Ovary (tissue), 9 donors: ENCODE measurements around the gene PRRT3. TPM values are rescaled to one million over a fixed set of nuclear protein-coding genes. Genes with fewer than 3 reads are reported as not detected.

Experiments used
- DNase-seq, 5 donors: peaks; one replicate each; pipeline ENCODE4 v3.0.0-alpha.2; 2019 to 2020
- H3K27ac ChIP-seq, 2 donors: fragments of 200-600 bp; one replicate each; pipeline versions ENCODE4 v1.5.1 to v1.8.0; 2019 to 2022
- H3K27me3 ChIP-seq: fragments of 200-600 bp; one replicate; pipeline ENCODE4 v1.8.0; 2022
- H3K36me3 ChIP-seq: fragments of 200-600 bp; sonication (generic); one replicate; pipeline ENCODE4 v1.5.1; 2019
- H3K4me1 ChIP-seq: one replicate; pipeline ENCODE4 v1.8.1; 2013; ENCODE audit warnings: mild to moderate bottlenecking, moderate library complexity; ENCODE audit not compliant: insufficient read depth
- H3K4me3 ChIP-seq: fragments of 200-600 bp; sonication (generic); one replicate; pipeline ENCODE4 v1.5.1; 2017
- H3K9me3 ChIP-seq, 2 donors: fragments of 200-600 bp in 1 of 2; sonication (generic) in 1 of 2; one replicate each; pipeline versions ENCODE4 v1.5.1 to v1.8.1; 2013 to 2019; ENCODE audit warnings: mild to moderate bottlenecking in 1 of 2, moderate library complexity in 1 of 2
- CTCF ChIP-seq, 3 donors: fragments of 450-650 bp in 2 of 3; fragments of 200-600 bp in 1 of 3; IDR thresholded peaks; one replicate each; pipeline versions ENCODE4 v1.5.1 to v1.8.0; 2016 to 2022; ENCODE audit warnings: antibody characterized with exemption in 3 of 3, mild to moderate bottlenecking in 1 of 3
- EP300 ChIP-seq: sonication (generic); formaldehyde crosslinking; IDR thresholded peaks from one replicate; pipeline ENCODE4 v1.6.1; 2017; ENCODE audit warnings: antibody characterized with exemption
- POLR2A ChIP-seq: fragments of 450-650 bp; IDR thresholded peaks from one replicate; pipeline ENCODE4 v1.6.1; 2017; ENCODE audit warnings: antibody characterized with exemption, mild to moderate bottlenecking, moderate library complexity
- WGBS, 3 donors: extraction: QIAGEN DNeasy Blood & Tissue Kit in 1 of 3; methylation state at CpG; one replicate each; pipeline versions ENCODE4 v1.1.5 to v1.1.7; 2013 to 2017; 5-methylcytosine and 5-hydroxymethylcytosine counted together
- intact Hi-C, 4 donors: fragments of 100-400 bp; cut with DNase I; formaldehyde crosslinking; loops; one replicate each; pipeline versions ENCODE4 v1.11.0 to v1.15.1; 2022 to 2023
- polyA plus RNA-seq, 2 donors: library from polyadenylated mRNA; stranded (reverse); fragments of 200-250 nt in 1 of 2; fragments of 350-450 nt in 1 of 2; fragmentation: Illumina TruSeq in 1 of 2; extraction: RNeasy Lipid Tissue Mini Kit (QIAGEN cat#74804) in 1 of 2; gene quantifications; one replicate each; pipeline ENCODE4 v1.2.3, GENCODE V29; 2013 to 2014
- total RNA-seq, 7 donors: library from RNA; depleted of rRNA in 2 of 7; stranded (reverse); fragments of >200 nt in 2 of 7; fragmentation: NEBNext Ultra II Directional in 3 of 7; extraction: Animal tissue kit (Norgen Biotek cat#: 25700) in 3 of 7; gene quantifications; one replicate each; pipeline versions ENCODE4 v1.1.0 to v1.2.4, GENCODE V29; 2016 to 2023
- donor health status: DM: no; HTN: no; CAD: no; lungs with moderate emphysema.
- donor health status: DM: no; HTN: no; CAD: no.
- donor health status: Bipolar disorder and iron deficiency.
- donor health status: DM: yes; HTN: yes; CAD: no.
- donor health status: DM: no; HTN: no; CAD: no.
- donor health status: DM: yes; HTN: yes; CAD: no.

The PRRT3 gene
- total and polyA plus RNA-seq, 9 donors: 1.0 to 6.0 (median 1.9) TPM

GRCh38 chr3:9906480-9906879 is 45.7 kb downstream of the PRRT3 start:
- intact Hi-C loops: no loop called here
- Histone ChIP-seq H3K27ac (no peak overlapping the region), H3K36me3 (no peaks in the 10 kb centered on the region), H3K4me3 (no peak overlapping the region), H3K27me3 (no peaks in the 10 kb centered on the region), H3K4me1 (no peaks in the 10 kb centered on the region), H3K9me3 (no peaks in the 10 kb centered on the region)
- DNase-seq: no peak
- no peak for TF ChIP-seq POLR2A
- TF ChIP-seq CTCF (IDR thresholded peaks at IDR 0.05): no peak
- TF ChIP-seq EP300: no peak
- WGBS, 3 donors: 91 to 96% (median 95%) methylated on average over 5 of the region's 5 CpGs

GRCh38 chr3:9903904-9904303 is 48.3 kb downstream of the PRRT3 start:
- no peaks in the 10 kb centered on the region for H3K27me3 ChIP-seq
- H3K36me3 ChIP-seq: no peaks in the 10 kb centered on the region
- intact Hi-C loops: no loop called here
- H3K27ac ChIP-seq: no peak overlapping the region
- H3K4me3 ChIP-seq: no peak overlapping the region
- TF ChIP-seq EP300 (no peak), CTCF (IDR thresholded peaks at IDR 0.05) (no peak), POLR2A (no peak)
- H3K9me3 ChIP-seq: no peaks in the 10 kb centered on the region
- WGBS, 3 donors: 88 to 89% (median 89%) methylated on average over 4 of the region's 4 CpGs
- no peaks in the 10 kb centered on the region for H3K4me1 ChIP-seq
- no peak for DNase-seq

GRCh38 chr3:9903238-9903624 is 49.0 kb downstream of the PRRT3 start:
- H3K36me3 ChIP-seq: no peaks in the 10 kb centered on the region
- WGBS, 3 donors: 30 to 36% (median 31%) methylated on average over 4 of the region's 4 CpGs
- H3K27ac ChIP-seq: no peak overlapping the region
- intact Hi-C loops: no loop called here
- DNase-seq: no peak
- no peak for TF ChIP-seq EP300
- TF ChIP-seq CTCF (IDR thresholded peaks at IDR 0.05): no peak
- TF ChIP-seq POLR2A: no peak
- no peaks in the 10 kb centered on the region for H3K27me3 ChIP-seq
- H3K4me1 ChIP-seq: no peaks in the 10 kb centered on the region
- no peak overlapping the region for H3K4me3 ChIP-seq
- H3K9me3 ChIP-seq: no peaks in the 10 kb centered on the region

- H3K27ac ChIP-seq: no peak within 1 kb of the TSS
- intact Hi-C loops: no loop called here
- H3K4me3 ChIP-seq: no peak within 1 kb of the TSS
- 40 to 51% (median 44%) methylated on average over 12 to 13 of the region's 13 CpGs for WGBS, 3 donors
- no peaks in the 10 kb centered on the region for H3K4me1 ChIP-seq
- H3K27me3 ChIP-seq: no peaks in the 10 kb centered on the region
- H3K36me3 ChIP-seq: no peaks in the 10 kb centered on the region
- no peaks in the 10 kb centered on the region for H3K9me3 ChIP-seq
- DNase-seq: no peak
- TF ChIP-seq POLR2A: no peak
- no peak for TF ChIP-seq CTCF (IDR thresholded peaks at IDR 0.05)
- no peak for TF ChIP-seq EP300
Observed at GRCh38 chr3:9902372-9903237, 49.6 kb downstream of the PRRT3 start, which contains the start of gene IL17RE. Gene IL17RE (plus strand): TSS chr3:9902848. CDS start chr3:9902933, 85 bp downstream.
